Loucy (cell line): ENCODE data around the gene ABCA9.

Source experiments
- H2AFZ ChIP-seq: fragments of 200-600 bp; sonication (generic); 2 replicates; pipeline ENCODE4 v1.6.0; 2016; ENCODE audit warnings: antibody characterized with exemption, mild to moderate bottlenecking, low read length, moderate library complexity
- H3F3A ChIP-seq: fragments of 200-600 bp; 2 replicates; pipeline ENCODE4 v1.6.0; 2016; ENCODE audit warnings: antibody characterized with exemption, low read depth, mild to moderate bottlenecking
- H3K27me3 ChIP-seq: fragments of 200-600 bp; sonication (generic); 2 replicates; pipeline ENCODE4 v1.6.1; 2014; ENCODE audit warnings: low read length, mild to moderate bottlenecking; ENCODE audit not compliant: insufficient read depth, poor library complexity, severe bottlenecking
- H3K36me3 ChIP-seq: fragments of 200-600 bp; sonication (generic); 2 replicates; pipeline ENCODE4 v1.6.1; 2016; ENCODE audit warnings: low read length; ENCODE audit not compliant: insufficient read depth
- H3K4me1 ChIP-seq: fragments of 200-600 bp; sonication (generic); 2 replicates; pipeline ENCODE4 v1.5.1; 2014; ENCODE audit warnings: low read length, mild to moderate bottlenecking; ENCODE audit not compliant: insufficient read depth, poor library complexity, severe bottlenecking
- H3K4me2 ChIP-seq: fragments of 200-600 bp; sonication (generic); 2 replicates; pipeline ENCODE4 v1.6.0; 2014; ENCODE audit warnings: antibody characterized with exemption, low read length, low read depth, mild to moderate bottlenecking; ENCODE audit not compliant: poor library complexity, severe bottlenecking
- H3K4me3 ChIP-seq: fragments of 200-600 bp; sonication (generic); 2 replicates; pipeline ENCODE4 v1.5.1; 2014; ENCODE audit warnings: low read length, mild to moderate bottlenecking, mixed read lengths; ENCODE audit not compliant: poor library complexity, severe bottlenecking
- H3K79me2 ChIP-seq: fragments of 200-600 bp; sonication (generic); 2 replicates; pipeline ENCODE4 v1.6.1; 2014; ENCODE audit warnings: low read length; ENCODE audit not compliant: insufficient read depth
- H3K9ac ChIP-seq: fragments of 200-600 bp; sonication (generic); 2 replicates; pipeline ENCODE4 v1.6.0; 2014; ENCODE audit warnings: mild to moderate bottlenecking, low read depth, low read length, moderate library complexity; ENCODE audit not compliant: poor library complexity, severe bottlenecking
- H3K9me2 ChIP-seq: fragments of 200-600 bp; sonication (generic); replicated peaks from 2 replicates; pipeline ENCODE4 v1.6.1; 2016; ENCODE audit warnings: low read depth, low read length, mixed read lengths
- H3K9me3 ChIP-seq: fragments of 200-600 bp; sonication (generic); 2 replicates; pipeline ENCODE4 v1.6.1; 2014; ENCODE audit warnings: mild to moderate bottlenecking, antibody characterized with exemption, low read length, low read depth; ENCODE audit not compliant: insufficient read depth
- H4K20me1 ChIP-seq: fragments of 200-600 bp; sonication (generic); 2 replicates; pipeline ENCODE4 v1.6.0; 2014; ENCODE audit warnings: antibody characterized with exemption, low read length, mild to moderate bottlenecking; ENCODE audit not compliant: insufficient read depth, poor library complexity, severe bottlenecking
- CTCF ChIP-seq: fragments of 200-600 bp; sonication (generic); conservative IDR thresholded peaks from 2 replicates; pipeline ENCODE4 v1.5.1; 2014; ENCODE audit warnings: mild to moderate bottlenecking, antibody characterized with exemption, low read length
- EZH2phosphoT487 ChIP-seq: fragments of 200-600 bp; IDR thresholded peaks from 2 replicates; pipeline ENCODE4 v1.6.1; 2018; ENCODE audit warnings: antibody characterized with exemption, mild to moderate bottlenecking, moderate library complexity, borderline replicate concordance

Gene ABCA9

GRCh38 chr17:69059458-69060175 lies 1.1 kb downstream of the ABCA9 start:
- Histone ChIP-seq H3K9me2 (no peaks in the 10 kb centered on the region), H4K20me1 (no peaks in the 10 kb centered on the region), H3F3A (no peaks in the 10 kb centered on the region), H3K4me3 (no peak overlapping the region), H3K9ac (no peak overlapping the region), H3K36me3 (no peaks in the 10 kb centered on the region), H3K9me3 (no peaks in the 10 kb centered on the region), H3K27me3 (no peaks in the 10 kb centered on the region), H3K79me2 (no peaks in the 10 kb centered on the region), H2AFZ (no peak overlapping the region), H3K4me2 (no peak overlapping the region), H3K4me1 (no peaks in the 10 kb centered on the region)
- TF ChIP-seq CTCF, result no peak

- H3K36me3 ChIP-seq, result no peaks in the 10 kb centered on the region
- TF ChIP-seq EZH2phosphoT487 (no peak), CTCF (0 out of 2 replicates have a peak, but pooled peaks have one; percentile 16)
- H2AFZ ChIP-seq, result no peak overlapping the region
- H3K4me2 ChIP-seq, result no peak overlapping the region
- H3K4me3 ChIP-seq, result no peak overlapping the region
- no peaks in the 10 kb centered on the region for H3K9me3 ChIP-seq
- H3K27me3 ChIP-seq, result no peaks in the 10 kb centered on the region
- H3K4me1 ChIP-seq, result no peaks in the 10 kb centered on the region
- H4K20me1 ChIP-seq, result no peaks in the 10 kb centered on the region
- no peak overlapping the region for H3K9ac ChIP-seq
- no peaks in the 10 kb centered on the region for H3K9me2 ChIP-seq
- no peaks in the 10 kb centered on the region for H3F3A ChIP-seq
- H3K79me2 ChIP-seq, result no peaks in the 10 kb centered on the region
These were observed 2.6 kb downstream of the ABCA9 start for GRCh38 chr17:69058165-69058564.

- Histone ChIP-seq H3K27me3 (no peaks in the 10 kb centered on the region), H3K79me2 (no peaks in the 10 kb centered on the region), H4K20me1 (no peaks in the 10 kb centered on the region), H3F3A (no peaks in the 10 kb centered on the region), H3K4me1 (no peaks in the 10 kb centered on the region), H2AFZ (no peak overlapping the region), H3K9me2 (no peaks in the 10 kb centered on the region), H3K9ac (no peak overlapping the region), H3K4me2 (no peak overlapping the region), H3K4me3 (no peak overlapping the region), H3K9me3 (no peaks in the 10 kb centered on the region), H3K36me3 (no peaks in the 10 kb centered on the region)
- TF ChIP-seq EZH2phosphoT487, result no peak
- TF ChIP-seq CTCF, result no peak
These were observed 3.4 kb downstream of the ABCA9 start for GRCh38 chr17:69057280-69057679.
